Vagina (tissue), 2 donors: ENCODE measurements around the gene LRCH4.

Experiments used
- CTCF ChIP-seq, 3 experiments: fragments of 450-650 bp in 2 of 3; fragments of 200-600 bp in 1 of 3; sonication (generic) in 1 of 3; IDR thresholded peaks; one replicate each; pipeline ENCODE4 v1.5.1; 2017 to 2019; ENCODE audit warnings: antibody characterized with exemption in 3 of 3, mild to moderate bottlenecking in 2 of 3, moderate library complexity in 2 of 3
- POLR2A ChIP-seq, 2 donors: fragments of 450-650 bp; IDR thresholded peaks; one replicate each; pipeline ENCODE4 v1.6.1; 2017; ENCODE audit warnings: antibody characterized with exemption in 2 of 2, mild to moderate bottlenecking in 2 of 2, moderate library complexity in 2 of 2
- POLR2AphosphoS5 ChIP-seq, 2 donors: sonication (generic); formaldehyde crosslinking; IDR thresholded peaks; one replicate each; pipeline ENCODE4 v1.9.0; 2017; ENCODE audit warnings: antibody characterized with exemption in 2 of 2, mild to moderate bottlenecking in 2 of 2, low read depth in 1 of 2; ENCODE audit not compliant: insufficient read depth in 1 of 2

DNA sequence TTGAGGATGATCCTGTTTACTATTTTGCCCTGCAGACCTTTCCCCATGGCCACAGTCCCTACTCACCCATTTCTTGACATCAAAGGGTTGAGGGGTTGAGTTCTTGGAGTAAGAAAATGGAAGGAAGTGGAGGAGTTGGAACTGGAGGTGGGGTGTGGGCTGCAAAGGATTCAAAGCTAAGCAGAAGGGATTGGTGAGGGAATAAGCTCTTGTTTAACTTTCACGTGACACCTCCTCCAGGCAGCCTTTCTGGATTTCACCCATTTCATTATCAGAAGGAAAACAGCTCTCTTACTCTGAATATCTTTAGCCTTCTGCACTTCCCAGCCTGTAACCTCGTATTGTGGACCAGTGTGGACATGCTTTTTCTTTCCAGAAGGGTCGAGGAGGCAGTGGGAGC, 40.1 kb upstream of the LRCH4 start:
- TF ChIP-seq CTCF (IDR thresholded peaks at IDR 0.05) (no peak), POLR2A (IDR thresholded peaks at IDR 0.05) (no peak), POLR2AphosphoS5 (IDR thresholded peaks at IDR 0.05; ENCODE audit: insufficient read depth in 1 of 2, low read depth in 1 of 2) (no peak)
